Measurements from ENCODE around the gene CDC42BPB. TPM values are rescaled to one million over a fixed set of nuclear protein-coding genes. Genes with fewer than 3 reads are reported as not detected.

CDC42BPB gene
- total RNA-seq, 1 experiment from 2014 or later, result 103 TPM

GRCh38 chr14:103013028-103013427, 44.3 kb downstream of the CDC42BPB start:
- Histone ChIP-seq H3K4ac (ENCODE audit: low read depth, low read length) (no peak overlapping the region), H2BK15ac (ENCODE audit: low read depth, low read length) (no peak overlapping the region), H4K5ac (ENCODE audit: insufficient read length, low read depth, low read length) (peak overlapping the region; percentile 12), H3K27me3 (ENCODE audit: insufficient read depth, low read length) (no peaks in the 10 kb centered on the region), H3K9ac (ENCODE audit: extremely low read depth, insufficient read length, low read length) (no peak overlapping the region), H3K9me3 (ENCODE audit: control insufficient read depth, low read depth, low read length) (no peaks in the 10 kb centered on the region), H3K27ac (ENCODE audit: insufficient read length, low read depth, low read length) (no peak overlapping the region), H4K91ac (ENCODE audit: insufficient read length, low read depth, low read length) (no peak overlapping the region), H3K18ac (ENCODE audit: insufficient read length, low read depth, low read length) (no peak overlapping the region), H2BK5ac (ENCODE audit: insufficient read length, low read length) (no peak overlapping the region), H3K4me2 (ENCODE audit: insufficient read depth, insufficient read length, low read length) (no peak overlapping the region), H2BK120ac (ENCODE audit: low read depth, low read length, poor library complexity, severe bottlenecking) (no peak overlapping the region), H4K8ac (replicated peaks; ENCODE audit: insufficient read length, low read depth, low read length) (no peak overlapping the region), H2BK12ac (ENCODE audit: insufficient read length, low read depth, low read length) (no peak overlapping the region), H3K79me2 (ENCODE audit: insufficient read depth, low read length) (peaks cover 14% of the 10 kb centered on the region; the same call in 1 of the 2 replicates), H3K79me1 (ENCODE audit: insufficient read depth, low read depth, low read length, poor library complexity, severe bottlenecking) (peaks cover 14% of the 10 kb centered on the region), H3K14ac (ENCODE audit: insufficient read depth, low read length) (no peak overlapping the region; the same call in 1 of the 2 replicates), H3K56ac (ENCODE audit: insufficient read length, low read depth, low read length) (no peak overlapping the region), H3K23me2 (ENCODE audit: insufficient read length, low read depth, low read length, poor library complexity, severe bottlenecking) (no peaks in the 10 kb centered on the region), H3K23ac (ENCODE audit: insufficient read length, low read depth, low read length) (no peak overlapping the region), H3T11ph (ENCODE audit: low read length) (no peak overlapping the region), H4K20me1 (ENCODE audit: control insufficient read depth, insufficient read depth, insufficient read length) (no peaks in the 10 kb centered on the region), H2BK20ac (ENCODE audit: low read depth, low read length, poor library complexity, severe bottlenecking) (no peak overlapping the region), H2AFZ (ENCODE audit: low read length) (no peak overlapping the region), H3K4me1 (ENCODE audit: insufficient read depth, low read length) (peaks cover 5% of the 10 kb centered on the region; the same call in 1 of the 2 replicates), H2AK5ac (ENCODE audit: insufficient read length, low read length) (no peak overlapping the region)
- no peak for DNase-seq
- peaks cover 19% of the 10 kb centered on the region in 2 experiments for H3K4me1 Mint-ChIP-seq
- peaks cover 4 to 29% (median 24%) of the 10 kb centered on the region in 3 experiments; a peak in 6 of 7 replicates for H3K36me3 Mint-ChIP-seq (ENCODE audit: insufficient read depth in 1 of 3, low read depth in 3 of 3)
- no peaks in the 10 kb centered on the region for H3K27me3 Mint-ChIP-seq (ENCODE audit: low read depth)
- no peak overlapping the region for H3K4me3 Mint-ChIP-seq
- H3K9me3 Mint-ChIP-seq, result no peaks in the 10 kb centered on the region
- no CpG with 5 or more reads among the region's 12 CpGs for WGBS (ENCODE audit: extremely low coverage, insufficient read length, low lambda C conversion rate)
- H3K27ac Mint-ChIP-seq, result peak overlapping the region in 1 of 3 experiments; percentile 7; a peak in 1 of 7 replicates
- TF ChIP-seq CTCF (conservative IDR thresholded peaks at IDR 0.05), result no peak

All from H9 (cell line).